RWPE1 (cell line): ENCODE results near the gene CENATAC.
A peak's percentile ranks its signal among the peaks of the same experiment; 100 is the strongest.

ENCODE experiments used
- CTCF ChIA-PET: fragments of 350-600 bp; sonication (Branson Sonifier 250); formaldehyde crosslinking; extraction: SDS; loops from one replicate; lab custom pipeline; 2021; lab: Yijun Ruan, JAX
- POLR2A ChIA-PET: fragments of 400-600 bp; formaldehyde crosslinking; extraction: SDS; loops from one replicate; lab custom pipeline; 2020; ENCODE audit warnings: antibody characterized with exemption; ENCODE audit not compliant: low non-redundant PET; lab: Yijun Ruan, JAX
- DNase-seq: peaks from one replicate; pipeline ENCODE4 v3.0.0; 2012; ENCODE audit warnings: low spot score
- H3K27ac ChIP-seq: fragments of 450-650 bp; 2 replicates; pipeline ENCODE4 v1.5.1; 2017
- TF ChIP-seq, protein P1 (sequence below): fragments of 450-650 bp; conservative IDR thresholded peaks from 2 replicates; pipeline ENCODE4 v1.5.1; 2017; ENCODE audit warnings: low read depth, mild to moderate bottlenecking

Gene CENATAC

GRCh38 chr11:119025978-119026766, 28.2 kb downstream of the CENATAC start:
- no peak for DNase-seq
- TF ChIP-seq, protein P1, sequence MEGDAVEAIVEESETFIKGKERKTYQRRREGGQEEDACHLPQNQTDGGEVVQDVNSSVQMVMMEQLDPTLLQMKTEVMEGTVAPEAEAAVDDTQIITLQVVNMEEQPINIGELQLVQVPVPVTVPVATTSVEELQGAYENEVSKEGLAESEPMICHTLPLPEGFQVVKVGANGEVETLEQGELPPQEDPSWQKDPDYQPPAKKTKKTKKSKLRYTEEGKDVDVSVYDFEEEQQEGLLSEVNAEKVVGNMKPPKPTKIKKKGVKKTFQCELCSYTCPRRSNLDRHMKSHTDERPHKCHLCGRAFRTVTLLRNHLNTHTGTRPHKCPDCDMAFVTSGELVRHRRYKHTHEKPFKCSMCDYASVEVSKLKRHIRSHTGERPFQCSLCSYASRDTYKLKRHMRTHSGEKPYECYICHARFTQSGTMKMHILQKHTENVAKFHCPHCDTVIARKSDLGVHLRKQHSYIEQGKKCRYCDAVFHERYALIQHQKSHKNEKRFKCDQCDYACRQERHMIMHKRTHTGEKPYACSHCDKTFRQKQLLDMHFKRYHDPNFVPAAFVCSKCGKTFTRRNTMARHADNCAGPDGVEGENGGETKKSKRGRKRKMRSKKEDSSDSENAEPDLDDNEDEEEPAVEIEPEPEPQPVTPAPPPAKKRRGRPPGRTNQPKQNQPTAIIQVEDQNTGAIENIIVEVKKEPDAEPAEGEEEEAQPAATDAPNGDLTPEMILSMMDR: no peak
- CTCF ChIA-PET: interaction anchor here (0.6 kb wide), 1 partner anchor 1439 kb away, joined by 3 read pairs; no protein-coding TSS in a partner anchor
- H3K27ac ChIP-seq: peak overlapping the region; percentile 81
- POLR2A ChIA-PET: no interaction called here

DNA sequence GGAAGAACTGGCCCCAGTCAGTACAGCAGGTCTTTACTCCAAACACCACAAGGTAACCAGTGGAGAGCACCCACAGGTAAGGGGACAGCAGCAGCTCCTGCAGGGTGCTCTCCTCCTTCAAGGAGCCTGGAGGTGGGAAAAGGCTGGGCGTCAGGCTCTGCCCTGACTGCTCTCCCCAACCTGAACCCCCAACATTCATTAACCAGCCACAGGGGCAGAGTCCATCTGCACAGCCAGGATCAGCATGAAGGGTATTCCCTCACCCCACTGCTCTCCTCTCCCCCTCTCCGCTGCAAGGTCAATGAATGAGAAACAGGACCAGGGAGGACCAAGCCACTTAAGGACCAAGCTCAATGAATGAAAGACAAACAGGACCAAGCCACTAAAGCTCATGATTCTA, 29.0 kb downstream of the CENATAC start:
- CTCF ChIA-PET: interaction anchor here (0.7 kb wide), 1 partner anchor 8 kb away, joined by 3 read pairs; no protein-coding TSS in a partner anchor
- no peak for DNase-seq
- POLR2A ChIA-PET: no interaction called here
- TF ChIP-seq, protein P1: no peak
- H3K27ac ChIP-seq: peak overlapping the region; percentile 81

- CTCF ChIA-PET: interaction anchor here (0.7 kb wide), 1 partner anchor 8 kb away, joined by 3 read pairs; no protein-coding TSS in a partner anchor
- H3K27ac ChIP-seq: peak overlapping the region; percentile 81
- POLR2A ChIA-PET: no interaction called here
- TF ChIP-seq, protein P1: no peak
- DNase-seq: no peak
These were observed 29.8 kb downstream of the CENATAC start for GRCh38 chr11:119027561-119028345.

DNA sequence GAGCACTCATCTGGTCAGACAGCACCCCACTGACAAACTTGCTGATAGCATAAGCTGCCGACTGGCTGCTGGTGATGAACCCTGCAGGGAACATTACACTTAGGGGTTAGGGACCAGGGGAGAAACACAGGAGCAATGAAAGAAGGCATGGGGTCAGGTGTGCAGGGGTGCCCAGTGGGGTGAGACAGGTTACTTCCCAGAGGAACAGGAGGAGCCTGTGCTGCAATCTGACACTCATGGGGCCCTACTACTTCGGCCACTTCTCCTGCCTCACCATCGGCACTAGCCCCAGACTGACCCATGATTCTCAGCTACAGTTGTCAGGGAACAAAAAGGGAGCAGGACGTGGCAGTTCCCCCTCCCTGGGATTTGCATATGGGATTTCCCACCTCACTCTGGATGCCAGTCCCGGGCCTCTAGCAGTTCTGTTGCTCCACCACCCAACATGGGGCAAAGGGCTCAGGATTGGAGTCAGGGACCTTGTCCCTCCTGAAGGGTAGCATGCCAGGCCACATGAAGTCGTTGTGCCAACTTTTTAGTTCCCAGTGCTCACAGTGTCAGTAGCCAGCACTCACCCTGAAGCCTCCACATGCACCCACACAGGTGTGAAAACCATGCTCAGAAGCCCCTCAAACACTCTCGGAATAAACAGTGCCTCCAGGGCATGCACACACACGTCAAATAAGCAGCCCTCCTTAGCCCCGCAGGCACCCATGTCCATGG, 30.6 kb downstream of the CENATAC start:
- TF ChIP-seq, protein P1: no peak
- H3K27ac ChIP-seq: peak overlapping the region; percentile 81
- POLR2A ChIA-PET: no interaction called here

GRCh38 chr11:119029069-119029339, 31.1 kb downstream of the CENATAC start:
- TF ChIP-seq, protein P1: no peak
- H3K27ac ChIP-seq: peak overlapping the region; percentile 81
- POLR2A ChIA-PET: no interaction called here
- CTCF ChIA-PET: no interaction called here
- DNase-seq: no peak

More for the DNA sequence above, 30.6 kb downstream of the CENATAC start:
- no peak for DNase-seq
- CTCF ChIA-PET: no interaction called here
